Testis (tissue), 3 donors: ENCODE data around the gene RGL3. TPM values are rescaled to one million over a fixed set of nuclear protein-coding genes. Genes with fewer than 3 reads are reported as not detected.
"Not testable (repeated sequence)": the region's sequence is repeated elsewhere in the genome, so short reads cannot be mapped to it uniquely, and the experiment has no call there.

ENCODE experiments used
- DNase-seq: peaks from one replicate; pipeline ENCODE4 v3.0.0-alpha.2; 2019
- H3K27ac ChIP-seq, 2 donors: fragments of 200-600 bp; sonication (generic); one replicate each; pipeline ENCODE4 v1.5.1; 2019
- H3K27me3 ChIP-seq: fragments of 200-600 bp; sonication (generic); one replicate; pipeline ENCODE4 v1.5.1; 2019
- H3K36me3 ChIP-seq: fragments of 200-600 bp; sonication (generic); one replicate; pipeline ENCODE4 v1.5.1; 2017; ENCODE audit warnings: low read depth; ENCODE audit errors: missing control alignments
- H3K4me1 ChIP-seq: fragments of 200-600 bp; sonication (generic); one replicate; pipeline ENCODE4 v1.5.1; 2019
- H3K4me3 ChIP-seq, 2 donors: fragments of 200-600 bp; sonication (generic); one replicate each; pipeline ENCODE4 v1.5.1; 2017 to 2019
- H3K9me3 ChIP-seq: fragments of 200-600 bp; sonication (generic); one replicate; pipeline ENCODE4 v1.5.1; 2017
- CTCF ChIP-seq, 3 experiments: fragments of 450-650 bp in 2 of 3; fragments of 200-600 bp in 1 of 3; sonication (generic) in 1 of 3; IDR thresholded peaks; one replicate each; pipeline ENCODE4 v1.5.1; 2016 to 2019; ENCODE audit warnings: antibody characterized with exemption in 3 of 3, mild to moderate bottlenecking in 2 of 3, moderate library complexity in 1 of 3
- POLR2A ChIP-seq: fragments of 450-650 bp; IDR thresholded peaks from one replicate; pipeline ENCODE4 v1.6.1; 2017; ENCODE audit warnings: antibody characterized with exemption, mild to moderate bottlenecking, moderate library complexity
- WGBS, 2 donors: methylation state at CpG; one replicate each; pipeline ENCODE4 v1.1.5; 2018; 5-methylcytosine and 5-hydroxymethylcytosine counted together
- intact Hi-C: fragments of 100-400 bp; cut with DNase I; formaldehyde crosslinking; loops from one replicate; pipeline ENCODE4 v1.15.1; 2023; ENCODE audit warnings: low total_unique reads
- polyA plus RNA-seq: library from polyadenylated mRNA; stranded (reverse); fragments of 350-450 nt; fragmentation: Illumina TruSeq; extraction: RNeasy Lipid Tissue Mini Kit (QIAGEN cat#74804); gene quantifications from one replicate; pipeline ENCODE4 v1.2.3, GENCODE V29; 2014; ENCODE audit warnings: low read depth, low replicate concordance; ENCODE audit not compliant: insufficient read depth
- total RNA-seq, 2 donors: library from RNA; depleted of rRNA; stranded (reverse); fragments of >200 nt; gene quantifications; one replicate each; pipeline ENCODE4 v1.2.3, GENCODE V29; 2016

RGL3 gene
- total and polyA plus RNA-seq, 3 donors from 2014 or later: 3.1 to 5.5 (median 3.6) TPM

- TF ChIP-seq CTCF (IDR thresholded peaks at IDR 0.05) (no peak), POLR2A (no peak)
- H3K4me3 ChIP-seq: no peak overlapping the region
- H3K36me3 ChIP-seq: no peaks in the 10 kb centered on the region
- 30 to 55% methylated on average over 2 to 17 of the region's 18 CpGs for WGBS, 2 donors
- no peaks in the 10 kb centered on the region for H3K27me3 ChIP-seq
- DNase-seq: peak; percentile 59
- no peaks in the 10 kb centered on the region for H3K4me1 ChIP-seq
- no peaks in the 10 kb centered on the region for H3K9me3 ChIP-seq
- intact Hi-C loops: no loop called here
- no peak overlapping the region for H3K27ac ChIP-seq
Measured at GRCh38 chr19:11457115-11457514, 38.0 kb upstream of the RGL3 start.

DNA sequence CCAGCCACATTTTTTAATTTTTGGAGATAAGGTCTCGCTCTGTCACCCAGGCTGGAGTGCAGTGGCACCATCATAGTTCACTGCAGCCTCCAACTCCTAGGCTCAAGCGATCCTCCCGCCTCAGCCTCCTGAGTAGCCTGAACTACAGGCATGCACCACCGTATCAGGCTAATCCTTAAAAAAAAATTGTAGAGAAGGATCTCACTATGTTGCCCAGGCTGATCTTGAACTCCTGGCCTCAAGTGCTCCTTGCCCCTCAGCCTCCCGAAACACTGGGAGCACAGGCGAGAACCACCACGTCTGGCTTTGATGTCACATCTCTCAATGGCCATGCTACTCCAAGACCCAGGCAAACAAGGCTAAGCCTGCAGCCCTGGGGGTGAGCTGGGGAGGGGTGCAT is 37.5 kb upstream of the RGL3 start:
- Histone ChIP-seq H3K9me3 (no peaks in the 10 kb centered on the region), H3K4me3 (no peak overlapping the region), H3K27ac (no peak overlapping the region), H3K36me3 (no peaks in the 10 kb centered on the region), H3K27me3 (no peaks in the 10 kb centered on the region), H3K4me1 (no peaks in the 10 kb centered on the region)
- intact Hi-C loops: no loop called here
- TF ChIP-seq POLR2A (no peak), CTCF (IDR thresholded peaks at IDR 0.05) (no peak)
- WGBS, 2 donors: 81 to 90% methylated on average over 5 to 7 of the region's 7 CpGs
- no peak for DNase-seq

DNA sequence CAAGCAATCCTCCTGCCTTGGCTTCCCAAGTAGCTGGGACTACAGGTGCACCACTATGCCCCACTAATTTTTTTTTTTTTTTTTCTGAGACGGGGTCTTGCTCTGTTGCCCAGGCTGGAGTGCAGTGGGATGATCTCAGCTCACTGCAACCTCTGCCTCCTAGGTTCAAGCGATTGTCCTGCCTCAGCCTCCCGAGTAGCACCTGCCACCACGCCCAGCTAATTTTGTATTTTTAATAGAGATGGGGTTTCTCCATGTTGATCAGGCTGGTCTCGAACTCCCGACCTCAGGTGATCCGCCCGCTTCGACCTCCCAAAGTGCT is 36.1 kb upstream of the RGL3 start:
- intact Hi-C loops, H3K36me3 ChIP-seq, H3K27me3 ChIP-seq, DNase-seq, H3K4me1 ChIP-seq, H3K9me3 ChIP-seq, H3K27ac ChIP-seq, H3K4me3 ChIP-seq: not testable (repeated sequence)
- 83 to 93% methylated on average over 9 of the region's 9 CpGs for WGBS, 2 donors

DNA sequence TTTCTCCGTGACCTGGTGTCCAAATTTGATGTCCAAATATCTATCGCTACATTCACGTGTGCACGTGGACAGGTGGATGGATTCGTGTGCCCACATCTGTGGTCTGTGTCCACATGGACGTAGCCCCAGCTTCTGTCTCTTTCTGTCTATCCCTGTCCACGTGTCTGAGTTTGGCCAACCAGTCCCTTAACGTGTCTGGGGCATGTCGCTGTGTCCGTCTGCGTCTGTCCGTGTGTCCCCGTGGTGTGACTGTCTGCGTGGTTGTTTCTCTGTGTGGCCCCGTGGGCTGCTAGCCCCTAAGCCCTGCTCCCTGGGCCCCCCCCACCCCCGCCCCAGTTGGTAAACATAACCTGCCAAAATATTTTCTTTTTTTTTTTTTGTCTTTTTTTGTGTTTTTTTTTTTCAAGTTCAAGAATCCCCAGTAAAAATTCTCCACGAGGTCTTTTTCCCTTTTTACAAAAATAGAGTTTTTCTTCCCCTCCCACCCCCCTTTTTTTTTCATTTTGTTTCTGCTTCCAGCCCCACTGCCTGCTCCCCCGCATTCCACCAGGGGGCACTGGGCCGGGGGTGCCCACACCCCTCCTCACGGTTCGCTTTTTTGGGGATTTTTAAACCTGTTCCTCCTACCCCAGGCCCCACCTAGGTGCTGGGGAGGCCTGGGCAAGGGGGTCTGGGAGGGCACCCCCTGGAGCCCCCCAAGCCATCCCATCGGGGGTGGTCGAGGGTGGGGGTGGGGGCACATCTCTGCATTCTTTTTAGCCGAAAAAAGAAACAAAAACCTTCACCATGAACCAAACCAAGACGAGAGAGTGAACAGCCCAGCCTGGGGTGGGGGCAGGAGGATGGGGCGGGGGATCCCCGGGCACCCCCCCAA is 34.6 kb upstream of the RGL3 start:
- Histone ChIP-seq H3K4me3 (no peak overlapping the region), H3K27ac (no peak overlapping the region), H3K36me3 (no peaks in the 10 kb centered on the region), H3K9me3 (no peaks in the 10 kb centered on the region), H3K4me1 (no peaks in the 10 kb centered on the region), H3K27me3 (no peaks in the 10 kb centered on the region)
- intact Hi-C loops: no loop called here
- 65 to 69% methylated on average over 24 to 27 of the region's 27 CpGs for WGBS, 2 donors
- DNase-seq: no peak
- TF ChIP-seq POLR2A (no peak), CTCF (IDR thresholded peaks at IDR 0.05) (peak in 1 of 3 experiments; percentile 34)

DNA sequence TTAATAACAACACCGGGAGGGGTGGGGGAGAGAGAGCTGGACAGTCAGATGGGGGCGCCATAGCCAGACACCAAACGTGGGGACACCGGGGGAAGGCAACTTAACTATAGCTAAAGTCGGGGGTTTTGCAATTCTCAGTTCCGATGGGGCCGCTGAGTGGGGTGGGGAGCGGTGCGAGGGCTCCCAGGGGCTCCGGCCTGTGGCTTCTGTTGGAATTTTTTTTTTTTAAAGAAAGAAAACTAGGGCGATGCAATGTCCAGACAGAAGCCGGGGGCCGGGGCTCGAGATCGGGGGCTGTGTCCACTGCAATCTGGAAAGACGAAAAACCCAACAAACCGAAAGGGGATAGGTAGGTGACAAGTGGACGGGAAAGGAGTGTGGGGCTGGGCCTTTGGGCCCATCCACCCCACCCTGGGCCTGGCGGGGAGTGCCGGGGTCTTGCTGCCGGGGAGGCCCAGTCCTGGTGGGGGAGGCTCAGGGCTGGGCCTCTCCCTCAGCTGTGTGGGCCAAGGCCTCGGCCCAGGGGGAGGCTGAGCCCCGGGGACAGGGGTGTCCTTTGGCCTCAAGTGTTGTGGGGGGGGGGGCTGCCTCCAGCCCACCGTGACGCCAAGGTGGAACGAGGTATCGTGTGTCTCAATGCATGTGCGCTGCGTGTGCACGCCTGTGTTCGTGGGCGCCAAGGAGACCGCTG is 33.7 kb upstream of the RGL3 start:
- no peaks in the 10 kb centered on the region for H3K36me3 ChIP-seq
- no peak for TF ChIP-seq CTCF (IDR thresholded peaks at IDR 0.05)
- TF ChIP-seq POLR2A: no peak
- no peak overlapping the region for H3K4me3 ChIP-seq
- no peak overlapping the region for H3K27ac ChIP-seq
- DNase-seq: no peak
- no peaks in the 10 kb centered on the region for H3K9me3 ChIP-seq
- intact Hi-C loops: no loop called here
- no peaks in the 10 kb centered on the region for H3K27me3 ChIP-seq
- WGBS, 2 donors: 71 to 78% methylated on average over 22 to 32 of the region's 33 CpGs
- H3K4me1 ChIP-seq: no peaks in the 10 kb centered on the region
